Esophagus muscularis mucosa (tissue), 4 donors: ENCODE measurements around the gene IPO13. TPM values are rescaled to one million over a fixed set of nuclear protein-coding genes. Genes with fewer than 3 reads are reported as not detected.

ENCODE experiments used
- DNase-seq: peaks from one replicate; pipeline ENCODE4 v3.0.0-alpha.2; 2017; ENCODE audit errors: extremely low spot score
- H3K27ac ChIP-seq, 4 donors: fragments of 200-600 bp; sonication (generic); replicated peaks in 1 of 4; 1 replicate in 3 of 4; 2 replicates in 1 of 4; pipeline ENCODE4 v1.5.1; 2016 to 2019; ENCODE audit warnings: mild to moderate bottlenecking in 1 of 4
- H3K27me3 ChIP-seq, 4 donors: fragments of 200-600 bp; sonication (generic); one replicate each; pipeline versions ENCODE4 v1.5.1 to v1.6.0; 2016 to 2019
- H3K36me3 ChIP-seq, 4 donors: fragments of 200-600 bp; sonication (generic); one replicate each; pipeline ENCODE4 v1.5.1; 2016 to 2019
- H3K4me1 ChIP-seq, 4 donors: fragments of 200-600 bp; sonication (generic); one replicate each; pipeline ENCODE4 v1.5.1; 2016 to 2019
- H3K4me3 ChIP-seq, 4 donors: fragments of 200-600 bp; sonication (generic); 1 replicate in 2 of 4; 2 replicates in 2 of 4; pipeline ENCODE4 v1.5.1; 2016 to 2019; ENCODE audit warnings: mild to moderate bottlenecking in 4 of 4, moderate library complexity in 1 of 4
- H3K9me3 ChIP-seq, 4 donors: fragments of 200-600 bp; sonication (generic); 1 replicate in 3 of 4; 2 replicates in 1 of 4; pipeline ENCODE4 v1.5.1; 2016 to 2019
- CTCF ChIP-seq, 3 experiments: fragments of 200-600 bp in 2 of 3; fragments of 450-650 bp in 1 of 3; sonication (generic) in 2 of 3; IDR thresholded peaks; one replicate each; pipeline ENCODE4 v1.5.1; 2017 to 2019; ENCODE audit warnings: antibody characterized with exemption in 3 of 3, mild to moderate bottlenecking in 2 of 3, moderate library complexity in 1 of 3
- EP300 ChIP-seq: sonication (generic); formaldehyde crosslinking; IDR thresholded peaks from one replicate; pipeline ENCODE4 v1.6.1; 2017; ENCODE audit warnings: antibody characterized with exemption
- POLR2A ChIP-seq: fragments of 450-650 bp; IDR thresholded peaks from one replicate; pipeline ENCODE4 v1.6.1; 2017; ENCODE audit warnings: antibody characterized with exemption, moderate library complexity, mild to moderate bottlenecking, low read depth
- POLR2AphosphoS5 ChIP-seq, 2 donors: sonication (generic); formaldehyde crosslinking; IDR thresholded peaks; one replicate each; pipeline ENCODE4 v1.6.1; 2017; ENCODE audit warnings: antibody characterized with exemption in 2 of 2
- WGBS: methylation state at CpG from one replicate; pipeline ENCODE4 v1.1.5; 2018; 5-methylcytosine and 5-hydroxymethylcytosine counted together
- intact Hi-C: fragments of 100-400 bp; cut with DNase I; formaldehyde crosslinking; loops from one replicate; pipeline ENCODE4 v1.15.1; 2023
- total RNA-seq, 4 donors: library from RNA; depleted of rRNA; stranded (reverse); fragments of >200 nt; gene quantifications; one replicate each; pipeline versions ENCODE4 v1.1.0 to v1.2.1, GENCODE V29; 2016

The IPO13 gene
- total RNA-seq, 4 donors from 2014 or later = 24.5 to 39.9 (median 29.1) TPM

DNA sequence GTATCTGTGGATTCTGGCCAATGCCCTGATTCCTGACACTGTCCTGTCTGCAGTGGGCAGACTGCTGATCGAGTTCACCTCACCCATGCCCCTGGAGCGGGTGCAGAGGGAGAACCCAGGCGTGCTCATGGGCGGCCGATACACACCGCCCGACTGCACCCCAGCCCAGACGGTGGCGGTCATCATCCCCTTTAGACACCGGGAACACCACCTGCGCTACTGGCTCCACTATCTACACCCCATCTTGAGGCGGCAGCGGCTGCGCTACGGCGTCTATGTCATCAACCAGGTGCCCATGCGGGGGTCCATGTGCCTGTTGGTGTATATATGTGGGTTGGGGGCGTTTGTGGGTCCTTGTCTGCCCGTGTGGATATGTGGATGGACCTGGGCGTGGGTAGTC, 34.9 kb downstream of the IPO13 start:
- no peaks in the 10 kb centered on the region for H3K27me3 ChIP-seq
- DNase-seq = no peak
- H3K27ac ChIP-seq = no peak overlapping the region
- no peaks in the 10 kb centered on the region for H3K9me3 ChIP-seq
- no peak overlapping the region for H3K4me3 ChIP-seq
- peaks cover 8 to 53% (median 37%) of the 10 kb centered on the region in 4 donors for H3K36me3 ChIP-seq
- no peak for TF ChIP-seq POLR2A
- peaks cover 29 to 48% (median 37%) of the 10 kb centered on the region in 4 donors for H3K4me1 ChIP-seq
- intact Hi-C loops = no loop called here
- 92% methylated on average over 18 of the region's 20 CpGs for WGBS

- peaks cover 2 to 49% (median 31%) of the 10 kb centered on the region in 4 donors for H3K36me3 ChIP-seq
- no peak for TF ChIP-seq CTCF (IDR thresholded peaks at IDR 0.05)
- TF ChIP-seq POLR2A = no peak
- no peak for TF ChIP-seq POLR2AphosphoS5 (IDR thresholded peaks at IDR 0.05)
- no peak for TF ChIP-seq EP300
- no peaks in the 10 kb centered on the region for H3K27me3 ChIP-seq
- intact Hi-C loops = no loop called here
- H3K4me3 ChIP-seq = no peak overlapping the region
- 91% methylated on average over 7 of the region's 8 CpGs for WGBS
- H3K27ac ChIP-seq = no peak overlapping the region
- H3K9me3 ChIP-seq = no peaks in the 10 kb centered on the region
- DNase-seq = no peak
- peaks cover 23 to 42% (median 31%) of the 10 kb centered on the region in 4 donors for H3K4me1 ChIP-seq
Measured at GRCh38 chr1:43982241-43982640, 35.5 kb downstream of the IPO13 start.

DNA sequence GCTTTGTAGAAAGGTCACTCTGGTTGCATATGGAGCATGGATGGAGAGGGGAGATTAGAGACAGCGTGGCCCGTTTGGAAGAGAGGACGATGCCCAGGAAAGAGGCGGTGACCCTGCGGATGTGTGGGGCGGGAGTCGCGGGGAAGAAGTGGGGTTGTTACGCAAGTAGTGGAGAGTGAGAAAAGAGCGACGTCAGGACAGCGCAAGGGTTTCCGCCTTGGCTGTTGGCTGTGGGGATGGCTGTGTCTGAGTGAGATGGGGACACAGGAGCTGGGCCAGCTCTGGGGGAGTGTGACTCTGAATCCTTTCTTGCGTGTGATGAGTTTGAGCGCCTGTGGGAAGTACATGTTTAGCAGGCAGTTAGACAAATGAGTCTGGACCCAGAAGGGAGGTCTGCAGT, 36.1 kb downstream of the IPO13 start:
- H3K27ac ChIP-seq = no peak overlapping the region
- peaks cover 19 to 36% (median 26%) of the 10 kb centered on the region in 4 donors for H3K4me1 ChIP-seq
- peaks cover 0 to 45% (median 25%) of the 10 kb centered on the region in 4 donors for H3K36me3 ChIP-seq
- H3K4me3 ChIP-seq = no peak overlapping the region
- 82% methylated on average over 15 of the region's 15 CpGs for WGBS
- H3K27me3 ChIP-seq = no peaks in the 10 kb centered on the region
- TF ChIP-seq POLR2AphosphoS5 (IDR thresholded peaks at IDR 0.05) (no peak), CTCF (IDR thresholded peaks at IDR 0.05) (no peak), POLR2A (no peak), EP300 (no peak)
- no peak for DNase-seq
- H3K9me3 ChIP-seq = no peaks in the 10 kb centered on the region
- intact Hi-C loops = no loop called here

GRCh38 chr1:43983253-43983899, 36.6 kb downstream of the IPO13 start:
- Histone ChIP-seq H3K27ac (no peak overlapping the region), H3K9me3 (no peaks in the 10 kb centered on the region), H3K27me3 (no peaks in the 10 kb centered on the region), H3K36me3 (peaks cover 0 to 40% (median 21%) of the 10 kb centered on the region in 4 donors), H3K4me3 (no peak overlapping the region), H3K4me1 (peaks cover 14 to 31% (median 20%) of the 10 kb centered on the region in 4 donors)
- TF ChIP-seq EP300 (no peak), POLR2A (no peak), POLR2AphosphoS5 (IDR thresholded peaks at IDR 0.05) (no peak), CTCF (IDR thresholded peaks at IDR 0.05) (no peak)
- no peak for DNase-seq
- WGBS = 78% methylated on average over 12 of the region's 12 CpGs
- intact Hi-C loops = no loop called here

DNA sequence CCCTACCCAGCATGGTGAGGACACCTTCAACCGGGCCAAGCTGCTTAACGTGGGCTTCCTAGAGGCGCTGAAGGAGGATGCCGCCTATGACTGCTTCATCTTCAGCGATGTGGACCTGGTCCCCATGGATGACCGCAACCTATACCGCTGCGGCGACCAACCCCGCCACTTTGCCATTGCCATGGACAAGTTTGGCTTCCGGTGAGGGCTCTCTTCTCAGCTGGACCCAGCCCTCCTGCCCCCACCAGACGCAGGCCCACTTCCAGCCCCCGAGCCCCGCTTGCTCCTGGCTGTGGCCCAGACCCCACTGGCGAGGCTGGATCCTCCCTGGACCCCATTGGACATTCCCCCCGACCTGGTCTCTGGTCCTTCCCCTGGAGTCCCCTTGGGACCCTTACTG, 38.1 kb downstream of the IPO13 start:
- Histone ChIP-seq H3K36me3 (peaks cover 0 to 39% (median 21%) of the 10 kb centered on the region in 4 donors), H3K27ac (no peak overlapping the region), H3K4me1 (peaks cover 7 to 19% (median 11%) of the 10 kb centered on the region in 4 donors), H3K27me3 (no peaks in the 10 kb centered on the region), H3K9me3 (no peaks in the 10 kb centered on the region), H3K4me3 (no peak overlapping the region)
- 91% methylated on average over 7 of the region's 16 CpGs for WGBS
- TF ChIP-seq POLR2AphosphoS5 (IDR thresholded peaks at IDR 0.05) (no peak), EP300 (no peak), POLR2A (no peak), CTCF (IDR thresholded peaks at IDR 0.05) (no peak)
- intact Hi-C loops = no loop called here
- DNase-seq = no peak
